ENCODE measurements around the gene CNKSR3.

Gene CNKSR3

DNA sequence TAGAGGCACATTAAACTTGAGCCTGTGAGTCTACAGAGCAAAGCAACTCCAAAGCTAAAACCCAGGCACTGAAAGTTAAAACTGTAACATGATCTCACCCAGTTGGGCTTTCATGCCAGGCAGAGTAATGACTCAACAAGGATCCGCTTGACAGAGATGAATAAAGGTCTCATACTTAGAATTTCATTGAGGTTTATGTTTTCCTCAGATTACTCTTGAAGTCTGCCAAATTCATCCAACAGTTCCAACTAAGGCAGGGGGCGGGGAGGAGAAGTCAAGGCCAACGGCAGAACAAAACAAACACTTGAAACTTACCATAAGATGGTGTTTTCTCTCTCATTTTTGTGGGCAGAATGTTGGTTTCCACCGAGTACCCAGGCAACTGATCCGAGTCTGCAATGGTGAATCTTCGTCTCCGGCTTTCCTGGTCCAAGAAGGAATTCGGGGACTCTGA, 99.8 kb downstream of the CNKSR3 start:
- DNase-seq, result no peak

DNA sequence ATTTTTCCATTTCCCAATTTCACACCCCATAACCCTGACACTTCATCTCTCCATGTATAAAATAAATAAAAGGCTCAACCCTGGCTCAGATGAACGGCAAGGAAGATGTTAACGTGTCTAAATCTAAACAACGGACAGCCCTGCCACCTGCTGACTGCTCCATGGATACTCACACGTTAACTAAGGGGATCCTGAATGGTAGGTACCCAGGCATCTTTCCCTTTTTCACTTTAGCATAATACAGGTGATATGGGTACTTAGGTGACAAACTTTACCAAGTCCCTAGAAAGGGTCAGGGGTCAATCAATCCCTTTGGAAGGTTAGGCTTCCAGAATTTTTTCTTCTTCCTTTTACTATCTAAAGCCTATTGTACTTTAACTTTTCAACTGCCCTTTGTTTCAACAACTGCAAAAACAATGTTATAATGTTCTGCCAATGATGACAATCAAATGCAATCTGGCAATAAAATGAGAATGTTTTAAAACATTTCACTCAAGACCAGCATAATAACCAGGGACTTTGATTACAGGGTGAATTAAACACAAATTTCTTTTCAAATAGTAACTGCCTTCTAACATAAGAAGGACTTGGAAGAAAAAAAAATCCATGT, 101.5 kb downstream of the CNKSR3 start:
- peak; percentile 5 for DNase-seq

DNA sequence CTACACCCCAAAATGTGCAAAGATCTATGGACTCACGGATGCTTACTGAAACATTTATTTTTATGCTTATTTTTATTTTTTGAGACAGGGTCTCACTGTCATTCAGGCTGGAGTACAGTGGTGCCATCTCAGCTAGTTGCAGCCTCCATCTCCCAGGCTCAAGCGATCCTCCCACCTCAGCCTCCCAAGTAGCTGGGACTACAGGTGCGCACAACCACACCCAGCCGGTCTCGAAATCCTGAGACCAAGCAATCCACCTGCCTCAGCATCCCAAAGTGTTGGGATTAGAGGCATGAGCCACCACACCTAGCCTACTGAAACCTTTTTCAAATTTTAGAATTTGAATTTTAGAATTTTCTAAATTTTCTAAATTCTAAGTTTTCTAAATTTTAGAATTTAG, 103.0 kb downstream of the CNKSR3 start:
- no peak for DNase-seq

GRCh38 chr6:154406869-154407268, 103.6 kb downstream of the CNKSR3 start:
- no peak for DNase-seq

GRCh38 chr6:154406301-154406700, 104.2 kb downstream of the CNKSR3 start:
- DNase-seq, result no peak

GRCh38 chr6:154404791-154405400, 105.6 kb downstream of the CNKSR3 start:
- no peak for DNase-seq

DNA sequence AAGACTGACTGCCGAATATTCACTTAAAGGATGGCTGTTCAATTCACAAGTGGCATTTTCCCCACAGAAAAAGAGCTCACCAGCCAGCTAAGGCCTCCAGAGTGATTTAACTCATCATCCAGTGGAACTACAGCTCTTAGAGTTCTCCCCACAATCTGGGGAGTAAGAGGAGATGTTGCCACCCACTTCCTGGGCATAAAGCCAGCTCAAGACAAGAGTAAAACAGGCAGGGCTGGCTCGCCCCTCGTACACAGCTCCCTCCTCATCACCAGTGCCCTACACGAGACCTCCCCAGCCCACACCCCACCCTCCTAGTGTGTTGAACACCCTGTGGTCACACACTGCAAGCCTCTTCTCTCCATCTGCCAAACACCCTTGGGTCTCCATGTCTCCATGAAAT, 106.7 kb downstream of the CNKSR3 start:
- DNase-seq, result no peak

DNA sequence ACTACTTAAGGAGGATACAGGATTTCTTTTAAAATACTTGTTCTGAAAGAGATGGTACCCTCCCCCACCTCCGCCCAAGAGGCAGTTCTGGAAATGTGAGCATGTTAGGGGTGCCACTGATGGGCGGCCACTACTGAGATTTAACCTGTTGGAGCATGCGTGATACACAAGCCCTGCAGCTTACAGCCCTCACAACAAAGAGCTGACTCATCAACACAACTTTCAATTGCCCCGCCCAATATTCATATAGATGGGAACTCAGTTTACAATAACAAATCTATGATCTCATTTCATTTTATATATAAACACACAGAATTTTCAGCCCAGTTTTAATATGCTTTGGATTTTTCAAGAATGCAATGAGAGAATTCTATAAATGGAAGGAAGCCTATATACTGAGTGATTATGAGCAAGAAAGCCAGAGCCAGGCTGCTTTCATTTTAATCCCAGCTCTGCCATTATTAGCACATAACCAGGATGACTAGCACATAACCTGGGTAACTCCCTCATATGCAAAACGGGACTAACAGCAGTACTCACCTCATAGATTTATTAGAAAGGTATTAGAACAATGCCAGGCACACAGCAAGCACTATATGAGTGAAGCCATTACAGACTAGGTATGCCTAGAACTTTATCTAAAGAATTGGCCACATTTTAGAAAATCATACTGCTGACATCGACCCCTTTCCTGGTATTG, 108.3 kb downstream of the CNKSR3 start:
- no peak for DNase-seq

DNA sequence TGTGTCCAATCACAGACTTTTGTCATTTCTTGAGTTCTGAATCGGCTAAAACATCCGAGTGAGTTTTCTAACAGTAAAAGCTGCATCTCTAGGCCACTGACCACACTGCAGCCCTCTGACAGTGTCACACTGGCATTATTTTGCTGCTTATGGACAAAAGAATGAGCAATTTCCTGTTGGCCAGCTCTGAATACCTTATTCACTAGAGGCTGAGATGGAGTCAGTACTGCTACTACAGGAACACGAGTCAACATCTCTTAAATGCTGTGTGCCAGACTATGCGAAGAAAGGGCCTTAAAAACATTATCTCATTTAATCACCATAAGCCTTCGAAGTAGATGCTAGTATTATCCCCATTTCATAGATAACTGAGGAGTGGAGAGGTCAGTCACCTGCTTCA, 111.4 kb downstream of the CNKSR3 start:
- DNase-seq, result no peak

DNA sequence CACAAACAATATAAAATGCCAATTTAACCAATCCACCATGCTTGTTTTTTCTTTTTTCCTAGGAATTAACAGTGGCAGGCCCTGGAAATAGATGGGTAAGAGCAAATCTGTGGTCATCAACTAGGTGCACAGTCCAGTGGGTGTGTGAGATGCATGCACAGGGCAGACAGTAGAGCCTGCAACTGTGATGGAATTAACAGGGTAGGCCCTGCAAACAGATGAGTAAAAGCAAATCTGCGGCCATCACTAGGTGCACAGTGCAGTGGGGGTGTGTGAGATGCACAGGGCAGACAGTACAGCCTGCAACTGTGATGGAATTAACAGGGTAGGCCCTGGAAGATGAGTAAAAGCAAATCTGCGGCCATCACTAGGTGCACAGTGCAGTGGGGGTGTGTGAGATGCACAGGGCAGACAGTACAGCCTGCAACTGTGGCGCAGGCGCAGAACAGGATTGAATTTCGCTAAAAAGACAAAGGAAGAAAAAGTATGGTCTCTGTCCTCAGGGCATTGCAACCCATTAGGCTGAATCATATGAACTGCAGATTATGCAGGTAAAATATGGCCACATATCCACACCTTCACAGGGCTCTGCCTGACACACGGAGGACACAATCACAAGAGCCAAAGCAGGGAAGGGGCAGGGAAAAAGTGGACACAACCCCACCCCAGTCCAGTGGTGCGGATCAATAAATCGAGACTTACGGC, 112.8 kb downstream of the CNKSR3 start:
- DNase-seq, result no peak

DNA sequence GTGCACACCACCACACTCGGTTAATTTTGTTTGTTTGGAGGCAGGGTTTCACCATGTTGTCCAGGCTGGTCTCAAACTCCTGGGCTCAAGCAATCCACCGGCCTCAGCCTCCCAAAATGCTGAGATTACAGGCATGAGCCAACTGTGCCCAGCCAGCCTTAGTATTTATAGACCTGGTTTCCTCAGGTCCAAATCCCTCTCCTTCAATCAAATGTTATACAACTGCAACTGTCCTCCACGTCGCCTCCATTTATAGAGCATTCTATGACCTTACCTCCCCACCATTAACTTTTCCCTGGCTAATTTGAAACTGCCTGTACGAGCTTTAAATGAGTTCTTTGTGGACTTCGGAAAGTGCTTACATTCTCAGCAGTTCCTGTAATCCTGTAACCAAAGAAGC, 114.6 kb downstream of the CNKSR3 start:
- DNase-seq, result no peak

DNA sequence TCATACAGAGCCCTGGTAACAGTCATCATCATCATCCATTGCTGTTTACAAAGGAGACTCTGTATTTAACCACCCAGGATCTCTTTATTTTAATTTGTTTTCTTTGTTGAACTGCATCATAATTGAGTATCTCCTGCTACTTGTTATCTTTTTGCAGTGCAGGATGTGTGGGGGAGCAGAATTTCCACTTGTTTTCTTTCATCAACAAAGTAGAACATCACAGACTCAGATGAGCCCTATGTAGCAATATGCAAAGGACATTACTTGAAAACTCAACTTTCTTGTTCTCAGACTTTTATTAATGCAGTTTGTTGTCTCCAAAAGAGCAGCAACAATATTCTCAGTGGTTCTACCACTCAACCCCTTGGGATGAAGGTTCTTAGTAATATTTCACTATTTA, 115.2 kb downstream of the CNKSR3 start:
- no peak for DNase-seq

DNA sequence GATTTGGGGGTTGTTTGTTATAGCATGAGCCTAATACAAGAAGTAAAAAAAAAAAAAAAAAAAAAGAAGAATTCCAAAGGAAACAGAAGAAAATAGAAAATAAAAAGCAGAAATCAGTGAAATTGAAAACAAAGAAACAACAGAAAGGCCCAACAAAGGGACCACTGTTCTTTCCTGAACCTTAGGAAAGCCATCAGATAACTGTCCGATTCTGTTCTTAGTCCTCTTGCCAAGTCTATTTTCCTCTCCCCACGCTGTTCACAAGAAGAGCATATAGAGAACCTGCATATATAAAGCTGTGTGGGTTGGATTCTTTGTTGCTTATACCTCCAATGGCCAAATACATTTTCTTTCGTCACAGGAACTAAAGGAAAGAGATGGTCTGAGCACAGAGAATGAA, 115.9 kb downstream of the CNKSR3 start:
- no peak for DNase-seq

DNA sequence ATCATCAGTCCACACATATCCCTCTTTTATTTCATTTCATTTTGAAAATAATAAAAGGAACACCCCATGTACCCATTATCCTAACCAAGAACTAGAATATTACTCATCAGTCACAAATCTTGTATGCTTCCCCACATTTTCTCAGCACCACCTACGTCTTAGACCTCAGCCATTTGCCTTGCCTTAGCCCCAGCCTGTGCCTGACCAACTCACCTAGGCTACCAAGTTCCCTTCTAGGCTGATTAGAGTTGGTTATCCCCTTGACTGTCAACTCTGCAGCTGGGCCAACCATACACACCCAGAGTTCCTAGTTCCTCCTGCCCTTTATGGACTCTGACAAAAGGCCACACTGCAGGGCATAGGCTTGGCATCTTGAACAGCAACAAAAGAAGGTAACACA, 120.5 kb downstream of the CNKSR3 start:
- no peak for DNase-seq

DNA sequence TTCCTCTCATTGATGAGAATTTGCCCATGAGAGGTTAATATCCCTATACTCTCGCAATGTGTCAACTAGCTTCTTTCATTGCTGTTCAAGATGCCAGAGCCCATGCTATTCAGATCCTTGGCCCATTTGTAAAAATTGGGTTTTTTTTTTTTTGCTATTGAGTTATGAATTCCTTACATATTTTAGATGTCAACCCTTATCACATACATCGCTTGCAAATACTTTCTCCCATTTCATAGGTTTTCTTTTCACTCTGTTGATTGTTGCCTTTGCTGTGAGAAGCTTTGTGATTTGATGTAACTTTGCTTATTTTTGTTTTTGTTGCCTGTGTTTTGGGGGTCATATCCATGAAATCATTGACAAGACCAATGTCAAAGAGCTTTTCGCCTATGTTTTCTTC, 121.7 kb downstream of the CNKSR3 start:
- DNase-seq, result no peak

DNA sequence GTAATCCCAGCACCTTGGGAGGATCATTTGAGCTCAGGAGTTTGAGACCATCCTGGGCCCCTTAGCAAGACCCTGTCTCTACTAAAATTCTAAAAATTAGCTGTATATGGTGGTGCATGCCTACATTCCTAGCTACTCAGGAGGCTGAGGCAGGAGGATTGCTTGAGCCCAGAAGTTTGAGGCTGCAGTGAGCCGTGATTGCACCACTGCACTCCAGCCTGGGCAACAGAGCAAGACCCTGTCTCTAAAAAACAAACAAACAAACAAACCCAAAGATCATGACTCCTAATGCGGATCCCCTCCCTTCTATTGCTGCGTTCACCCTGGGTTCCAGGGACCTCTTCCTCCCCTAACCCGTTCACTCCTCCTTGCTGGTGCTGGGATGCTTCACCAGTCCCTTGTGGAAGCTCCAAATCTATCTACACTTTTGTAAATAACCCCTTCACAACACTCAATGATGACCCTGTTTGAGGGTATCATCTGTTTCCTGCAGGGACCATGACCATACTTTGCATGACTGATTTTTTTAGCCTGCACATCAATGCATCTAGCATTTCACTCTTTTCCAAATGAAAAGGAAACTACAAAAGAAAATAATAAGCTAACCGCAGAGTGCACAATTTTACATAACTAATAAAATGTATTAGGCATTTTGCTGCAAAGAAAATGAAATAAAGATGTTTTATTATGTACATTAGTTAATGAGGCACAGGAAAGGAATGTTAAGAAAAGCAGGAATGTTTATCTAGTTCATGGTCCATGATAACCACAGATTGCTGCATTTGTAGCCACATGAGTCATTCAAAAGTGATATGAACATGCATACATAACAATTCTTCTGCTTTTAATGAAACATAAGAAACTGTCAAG, 123.4 kb downstream of the CNKSR3 start:
- DNase-seq, result no peak

- no peak for DNase-seq
Observed at GRCh38 chr6:154384191-154384590, 126.3 kb downstream of the CNKSR3 start.

DNA sequence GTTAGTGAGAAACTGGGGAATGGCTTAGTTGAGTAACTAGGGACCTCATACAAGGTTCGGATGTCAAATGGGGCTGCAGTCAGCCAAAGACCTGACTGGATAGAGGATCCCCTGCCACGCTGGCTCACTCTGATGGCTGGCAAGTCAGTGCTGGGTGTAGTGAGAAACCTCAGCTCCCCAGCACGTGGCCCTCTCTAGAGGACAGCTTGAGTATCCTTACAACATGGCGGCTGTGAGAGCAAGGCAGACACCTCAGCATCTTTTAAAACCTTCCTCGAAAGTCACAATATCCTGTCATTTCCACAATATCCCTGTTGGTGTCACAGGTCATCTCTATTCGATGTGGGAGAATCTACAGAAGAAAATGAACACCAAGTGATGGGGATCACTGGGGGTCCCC, 127.2 kb downstream of the CNKSR3 start:
- DNase-seq, result no peak

DNA sequence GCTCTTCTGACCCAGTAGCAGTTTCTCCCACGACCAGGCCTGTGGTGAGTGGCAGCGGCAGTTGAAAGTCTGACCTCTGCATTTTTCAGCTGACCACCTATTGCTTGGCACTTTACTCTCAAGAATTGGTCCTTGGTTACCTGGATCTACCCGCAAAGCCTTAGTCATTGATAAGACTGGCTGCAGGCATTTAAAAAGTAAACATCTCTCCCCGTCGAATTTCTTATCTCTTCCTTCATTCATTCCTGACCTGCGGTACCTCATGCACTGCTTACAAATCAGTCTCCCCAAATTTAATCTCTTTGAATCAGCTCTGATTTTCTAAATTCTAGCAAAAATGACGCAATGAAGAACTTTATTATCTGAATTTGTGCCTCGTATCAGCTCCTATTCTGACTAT, 127.7 kb downstream of the CNKSR3 start:
- no peak for DNase-seq

DNA sequence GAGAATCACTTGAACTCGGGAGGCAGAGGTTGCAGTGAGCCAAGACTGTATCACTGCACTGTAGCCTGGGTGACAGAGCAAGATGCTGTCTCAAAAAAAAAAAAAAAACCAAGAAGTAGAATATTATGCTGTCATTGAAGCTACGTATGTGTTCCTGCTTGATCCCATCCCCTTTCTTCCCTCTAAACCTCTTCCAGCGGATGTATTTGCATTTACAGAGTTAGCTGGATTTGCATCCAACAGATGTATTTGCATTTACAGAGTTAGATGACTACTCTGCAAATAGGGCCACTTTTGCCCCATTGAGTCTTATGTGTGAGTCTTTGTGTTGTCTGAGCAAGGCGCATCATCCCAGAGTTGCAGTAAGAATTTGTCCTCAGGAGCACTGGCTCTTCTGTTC, 128.9 kb downstream of the CNKSR3 start:
- no peak for DNase-seq

- DNase-seq, result no peak
Observed at GRCh38 chr6:154380741-154381140, 129.7 kb downstream of the CNKSR3 start.

- DNase-seq, result no peak
Observed at GRCh38 chr6:154379585-154379984, 130.9 kb downstream of the CNKSR3 start.

DNA sequence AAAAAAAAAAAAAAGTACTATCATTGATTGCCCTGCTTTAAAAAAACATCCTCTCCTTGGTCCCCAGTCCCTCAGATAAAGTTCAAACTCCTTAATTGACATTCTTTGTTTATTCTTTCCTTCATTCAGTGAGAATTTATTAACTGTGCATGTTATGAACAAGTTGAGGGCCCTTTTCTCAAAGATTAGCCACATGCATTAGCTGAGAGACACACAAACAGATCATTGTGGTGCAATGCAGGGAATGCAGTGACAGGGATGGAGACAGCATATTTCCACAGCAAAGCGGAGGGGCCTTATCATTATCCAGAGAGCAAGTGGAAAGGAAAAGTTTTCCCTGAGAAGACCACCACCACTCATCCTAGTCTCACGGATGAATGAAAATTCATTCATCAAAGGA, 132.0 kb downstream of the CNKSR3 start:
- DNase-seq, result no peak

All from CD4-positive, alpha-beta T cell treated with Interleukin-17A for 1 hour (primary cell).